Measurements from ENCODE around the gene OR4D1. TPM values are rescaled to one million over a fixed set of nuclear protein-coding genes. Genes with fewer than 3 reads are reported as not detected.
A peak's percentile ranks its signal among the peaks of the same experiment; 100 is the strongest.

The OR4D1 gene
- total RNA-seq, 2 donors from 2014 or later = not detected

- Histone ChIP-seq H3K27ac (no peak overlapping the region), H3K9me3 (no peaks in the 10 kb centered on the region), H3K4me1 (no peaks in the 10 kb centered on the region), H3K27me3 (peaks cover 22% of the 10 kb centered on the region), H3K4me3 (no peak overlapping the region), H3K9ac (ENCODE audit: low read depth in 2 of 2, low read length in 2 of 2) (no peak overlapping the region), H3K36me3 (no peaks in the 10 kb centered on the region)
- DNase-seq = no peak
- TF ChIP-seq, protein P1, sequence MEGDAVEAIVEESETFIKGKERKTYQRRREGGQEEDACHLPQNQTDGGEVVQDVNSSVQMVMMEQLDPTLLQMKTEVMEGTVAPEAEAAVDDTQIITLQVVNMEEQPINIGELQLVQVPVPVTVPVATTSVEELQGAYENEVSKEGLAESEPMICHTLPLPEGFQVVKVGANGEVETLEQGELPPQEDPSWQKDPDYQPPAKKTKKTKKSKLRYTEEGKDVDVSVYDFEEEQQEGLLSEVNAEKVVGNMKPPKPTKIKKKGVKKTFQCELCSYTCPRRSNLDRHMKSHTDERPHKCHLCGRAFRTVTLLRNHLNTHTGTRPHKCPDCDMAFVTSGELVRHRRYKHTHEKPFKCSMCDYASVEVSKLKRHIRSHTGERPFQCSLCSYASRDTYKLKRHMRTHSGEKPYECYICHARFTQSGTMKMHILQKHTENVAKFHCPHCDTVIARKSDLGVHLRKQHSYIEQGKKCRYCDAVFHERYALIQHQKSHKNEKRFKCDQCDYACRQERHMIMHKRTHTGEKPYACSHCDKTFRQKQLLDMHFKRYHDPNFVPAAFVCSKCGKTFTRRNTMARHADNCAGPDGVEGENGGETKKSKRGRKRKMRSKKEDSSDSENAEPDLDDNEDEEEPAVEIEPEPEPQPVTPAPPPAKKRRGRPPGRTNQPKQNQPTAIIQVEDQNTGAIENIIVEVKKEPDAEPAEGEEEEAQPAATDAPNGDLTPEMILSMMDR (IDR thresholded peaks at IDR 0.05) = no peak
- intact Hi-C loops (cut with DNase I) = no loop called here
Measured at GRCh38 chr17:58153671-58154070, 5.5 kb downstream of the OR4D1 start.

GRCh38 chr17:58156839-58157803, 8.9 kb downstream of the OR4D1 start:
- intact Hi-C loops (cut with DNase I) = no loop called here
- peak; percentile 17 for DNase-seq
- Histone ChIP-seq H3K9ac (ENCODE audit: low read depth in 2 of 2, low read length in 2 of 2) (no peak overlapping the region), H3K9me3 (no peaks in the 10 kb centered on the region), H3K4me1 (no peaks in the 10 kb centered on the region), H3K4me3 (peak overlapping the region; percentile 29), H3K27me3 (peaks cover 28% of the 10 kb centered on the region), H3K27ac (no peak overlapping the region), H3K36me3 (no peaks in the 10 kb centered on the region)
- TF ChIP-seq, protein P1 (IDR thresholded peaks at IDR 0.05) = no peak

- Histone ChIP-seq H3K9ac (ENCODE audit: low read depth in 2 of 2, low read length in 2 of 2) (no peak overlapping the region), H3K4me3 (no peak overlapping the region), H3K9me3 (no peaks in the 10 kb centered on the region), H3K27ac (no peak overlapping the region), H3K4me1 (no peaks in the 10 kb centered on the region), H3K36me3 (no peaks in the 10 kb centered on the region), H3K27me3 (peaks cover 28% of the 10 kb centered on the region)
- intact Hi-C loops (cut with DNase I) = no loop called here
- no peak for DNase-seq
- TF ChIP-seq, protein P1 (IDR thresholded peaks at IDR 0.05) = no peak
Measured at GRCh38 chr17:58158181-58158580, 10.0 kb downstream of the OR4D1 start.

- intact Hi-C loops (cut with DNase I) = no loop called here
Measured at GRCh38 chr17:58161566-58161965, 13.4 kb downstream of the OR4D1 start.

DNA sequence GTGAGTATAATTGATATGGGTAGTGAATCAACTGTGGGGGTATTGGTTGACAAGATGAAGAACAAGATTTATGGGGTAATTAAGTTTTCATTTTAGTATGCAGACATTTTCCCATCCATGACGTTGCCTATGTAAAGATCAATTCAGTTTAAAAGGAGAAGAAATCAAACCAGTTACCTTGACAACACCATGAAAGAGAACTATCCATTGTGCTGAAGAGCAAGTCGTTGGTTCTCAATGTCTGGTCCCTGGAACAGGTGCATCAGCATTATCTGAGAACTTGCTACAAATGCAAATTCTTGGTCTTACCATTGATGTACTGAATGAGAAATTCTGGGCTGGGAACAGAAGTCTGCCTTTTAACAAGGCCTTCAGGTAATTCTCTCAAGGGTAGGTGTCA, 17.8 kb downstream of the OR4D1 start:
- intact Hi-C loops (cut with DNase I) = no loop called here
- no peak for DNase-seq
- Histone ChIP-seq H3K4me3 (no peak overlapping the region), H3K4me1 (no peaks in the 10 kb centered on the region), H3K27ac (no peak overlapping the region), H3K9ac (ENCODE audit: low read depth in 2 of 2, low read length in 2 of 2) (no peak overlapping the region), H3K27me3 (no peaks in the 10 kb centered on the region), H3K36me3 (no peaks in the 10 kb centered on the region), H3K9me3 (no peaks in the 10 kb centered on the region)
- TF ChIP-seq, protein P1 (IDR thresholded peaks at IDR 0.05) = no peak

More at GRCh38 chr17:58161566-58161965, 13.4 kb downstream of the OR4D1 start:
- Histone ChIP-seq H3K9me3 (no peaks in the 10 kb centered on the region), H3K36me3 (no peaks in the 10 kb centered on the region), H3K4me3 (no peak overlapping the region), H3K27ac (no peak overlapping the region), H3K27me3 (peaks cover 25% of the 10 kb centered on the region), H3K9ac (ENCODE audit: low read depth in 2 of 2, low read length in 2 of 2) (no peak overlapping the region), H3K4me1 (no peaks in the 10 kb centered on the region)
- TF ChIP-seq, protein P1 (IDR thresholded peaks at IDR 0.05) = no peak
- no peak for DNase-seq
